T-cell (primary cell): ENCODE data around the gene LGALSL. TPM values are rescaled to one million over a fixed set of nuclear protein-coding genes. Genes with fewer than 3 reads are reported as not detected.

ENCODE experiments used
- ATAC-seq, 4 experiments: fragments of 200-7000 bp in 3 of 4; fragments of 150-1000 bp in 1 of 4; cut with Tn5 transposase; replicated peaks in 1 of 4; 1 replicate in 3 of 4; 2 replicates in 1 of 4; pipeline ENCODE4 v1.10.0; 2021; ENCODE audit warnings: moderate library complexity in 3 of 4, mild to moderate bottlenecking in 2 of 4, moderate number of reproducible peaks in 1 of 4
- CTCF ChIA-PET, 2 donors: fragments of 300-600 bp; sonication (Branson Sonifier 250); formaldehyde crosslinking; loops; one replicate each; lab custom pipeline; 2022; ENCODE audit warnings: antibody characterized with exemption in 2 of 2; lab: Charles Lee
- POLR2A ChIA-PET, 2 donors: fragments of 300-600 bp; sonication (Branson Sonifier 250); formaldehyde crosslinking; loops; one replicate each; lab custom pipeline; 2022; ENCODE audit warnings: antibody characterized with exemption in 2 of 2; lab: Charles Lee
- DNase-seq, 35 experiments: peaks; one replicate each; pipeline versions ENCODE4 v3.0.0 to v3.0.0-alpha.2; 2013 to 2023
- H3K27ac ChIP-seq: one replicate; pipeline ENCODE4 v1.5.1; 2013; ENCODE audit warnings: low read length
- H3K27me3 ChIP-seq, 2 experiments: replicated peaks in 1 of 2; 1 replicate in 1 of 2; 2 replicates in 1 of 2; pipeline versions ENCODE4 v1.6.1 to v1.7.0; 2013; ENCODE audit warnings: low read length in 1 of 2, mixed read lengths in 1 of 2; ENCODE audit not compliant: control insufficient read depth in 2 of 2, insufficient read depth in 2 of 2; ENCODE audit errors: extremely low read depth in 1 of 2
- H3K36me3 ChIP-seq, 2 donors: 1 replicate in 1 of 2; 2 replicates in 1 of 2; pipeline versions ENCODE4 v1.6.1 to v1.7.0; 2013; ENCODE audit warnings: low read length in 1 of 2; ENCODE audit not compliant: control insufficient read depth in 2 of 2, insufficient read depth in 1 of 2; ENCODE audit errors: extremely low read depth in 1 of 2
- H3K4me1 ChIP-seq, 2 experiments: 1 replicate in 1 of 2; 2 replicates in 1 of 2; pipeline versions ENCODE4 v1.6.1 to v1.7.0; 2013; ENCODE audit warnings: low read length in 2 of 2, mixed read lengths in 1 of 2; ENCODE audit not compliant: insufficient read depth in 2 of 2, control insufficient read depth in 1 of 2; ENCODE audit errors: extremely low read depth in 1 of 2
- H3K4me3 ChIP-seq, 2 donors: 1 replicate in 1 of 2; 2 replicates in 1 of 2; pipeline versions ENCODE4 v1.5.1 to v1.7.0; 2013; ENCODE audit warnings: mild to moderate bottlenecking in 2 of 2, low read length in 1 of 2, moderate library complexity in 1 of 2; ENCODE audit not compliant: control insufficient read depth in 1 of 2; ENCODE audit errors: extremely low read depth in 1 of 2
- H3K9me3 ChIP-seq: 2 replicates; pipeline ENCODE4 v1.7.0; 2013
- H3K27ac Mint-ChIP-seq, 2 donors: one replicate each; pipeline ENCODE4 v1.8.0; 2020 to 2021; ENCODE audit warnings: mild to moderate bottlenecking in 2 of 2, mixed read lengths in 2 of 2
- H3K27me3 Mint-ChIP-seq, 2 donors: one replicate each; pipeline ENCODE4 v1.8.0; 2021 to 2022; ENCODE audit warnings: mixed read lengths in 2 of 2
- H3K36me3 Mint-ChIP-seq: one replicate; pipeline ENCODE4 v1.8.0; 2021; ENCODE audit warnings: mixed read lengths
- H3K4me1 Mint-ChIP-seq, 3 donors: one replicate each; pipeline ENCODE4 v1.8.0; 2020 to 2022; ENCODE audit warnings: mixed read lengths in 3 of 3, mild to moderate bottlenecking in 1 of 3
- H3K4me3 Mint-ChIP-seq, 3 donors: one replicate each; pipeline ENCODE4 v1.8.0; 2020 to 2022; ENCODE audit warnings: mild to moderate bottlenecking in 3 of 3, mixed read lengths in 3 of 3, moderate library complexity in 3 of 3
- H3K9me3 Mint-ChIP-seq, 3 donors: one replicate each; pipeline ENCODE4 v1.8.0; 2020 to 2022; ENCODE audit warnings: mixed read lengths in 3 of 3
- WGBS: methylation state at CpG from one replicate; pipeline ENCODE4 v1.1.5; 2013; ENCODE audit warnings: missing lambda C conversion rate; ENCODE audit not compliant: insufficient coverage; 5-methylcytosine and 5-hydroxymethylcytosine counted together
- total RNA-seq, 35 experiments: library from RNA in 6 of 35; stranded (reverse) in 6 of 35; fragments of 120-200 nt in 1 of 35; gene quantifications; one replicate each; pipeline versions ENCODE4 v1.2.1 to v1.2.4 and lab custom pipeline; 2013 to 2026

The LGALSL gene
- total RNA-seq, 5 donors from 2014 or later (not counting 1 experiment from before 2014, with no cell fraction given): 0.21 to 1.0 (median 0.57) TPM

DNA sequence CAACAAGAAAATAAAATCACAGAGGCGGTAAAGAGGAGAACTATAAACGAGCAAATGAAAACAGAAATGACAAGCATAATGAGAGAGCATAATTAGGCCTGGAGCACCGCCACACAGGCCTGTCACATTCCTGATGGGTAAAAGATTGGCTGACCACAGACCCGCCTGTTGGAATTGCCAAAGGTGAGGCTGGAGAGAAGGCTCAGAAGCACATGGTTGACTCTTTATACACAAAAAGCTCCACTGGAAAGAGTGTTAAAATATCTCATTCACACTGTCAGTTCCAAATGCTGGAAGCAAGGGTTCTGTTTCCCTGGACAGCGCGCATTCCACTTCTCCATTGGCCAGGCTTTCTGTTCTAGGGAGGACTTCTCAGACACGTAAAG is 5.9 kb upstream of the LGALSL start:
- Histone ChIP-seq H3K27ac (no peak overlapping the region), H3K4me1 (no peaks in the 10 kb centered on the region), H3K4me3 (no peak overlapping the region), H3K36me3 (no peaks in the 10 kb centered on the region), H3K9me3 (no peaks in the 10 kb centered on the region), H3K27me3 (peaks cover 0 to 6% of the 10 kb centered on the region in 2 experiments)
- DNase-seq (no peak), ATAC-seq (no peak)
- H3K9me3 Mint-ChIP-seq: no peaks in the 10 kb centered on the region
- 78% methylated on average over 3 of the region's 7 CpGs for WGBS
- POLR2A ChIA-PET: no interaction called here
- CTCF ChIA-PET: interaction anchor here in 1 of 2 donors (0.6 kb wide), 2 partner anchors 32 to 74 kb away, joined by 3 to 4 read pairs; no protein-coding TSS in a partner anchor
- no peaks in the 10 kb centered on the region for H3K36me3 Mint-ChIP-seq
- H3K27ac Mint-ChIP-seq: no peak overlapping the region
- H3K27me3 Mint-ChIP-seq: peaks cover 11 to 16% of the 10 kb centered on the region in 2 donors
- no peak overlapping the region for H3K4me3 Mint-ChIP-seq
- no peaks in the 10 kb centered on the region for H3K4me1 Mint-ChIP-seq

DNA sequence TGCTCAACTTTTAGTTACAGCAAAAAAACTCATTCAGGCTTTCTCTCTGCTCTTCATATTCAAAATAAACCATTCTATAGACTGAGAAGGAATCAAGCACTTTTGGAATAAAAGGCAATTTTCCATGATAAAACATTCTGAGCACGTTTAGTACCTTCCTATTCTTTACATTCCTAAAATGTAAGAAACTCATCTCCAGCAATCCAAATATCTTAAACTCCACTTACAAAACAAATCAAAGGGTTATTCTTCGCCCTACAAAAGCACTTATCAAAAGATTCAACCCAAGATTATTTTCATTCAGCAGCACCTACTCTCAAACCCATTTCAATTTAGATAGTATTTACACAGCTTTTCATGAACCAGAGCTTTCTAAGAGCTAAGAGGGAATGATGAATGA is 2.9 kb upstream of the LGALSL start:
- DNase-seq (no peak), ATAC-seq (no peak)
- ChIA-PET POLR2A (interaction anchor here in 1 of 2 donors (0.6 kb wide), 1 partner anchor 395 kb away, joined by 3 read pairs; no protein-coding TSS in a partner anchor), CTCF (interaction anchor here in 1 of 2 donors (1.0 kb wide), 1 partner anchor 121 kb away, joined by 3 read pairs; no protein-coding TSS in a partner anchor)
- Mint-ChIP-seq H3K27ac (no peak overlapping the region), H3K4me1 (peaks cover 5 to 10% (median 9%) of the 10 kb centered on the region in 3 donors), H3K36me3 (no peaks in the 10 kb centered on the region), H3K9me3 (no peaks in the 10 kb centered on the region), H3K27me3 (peaks cover 3 to 6% of the 10 kb centered on the region in 2 donors), H3K4me3 (no peak overlapping the region)
- no peak overlapping the region for H3K4me3 ChIP-seq
- no peaks in the 10 kb centered on the region for H3K36me3 ChIP-seq
- no peak overlapping the region for H3K27ac ChIP-seq
- 57% methylated on average over 1 of the region's 2 CpGs for WGBS
- H3K4me1 ChIP-seq: peaks cover 0 to 11% of the 10 kb centered on the region in 2 experiments
- H3K27me3 ChIP-seq: peaks cover 0 to 9% of the 10 kb centered on the region in 2 experiments
- no peaks in the 10 kb centered on the region for H3K9me3 ChIP-seq

DNA sequence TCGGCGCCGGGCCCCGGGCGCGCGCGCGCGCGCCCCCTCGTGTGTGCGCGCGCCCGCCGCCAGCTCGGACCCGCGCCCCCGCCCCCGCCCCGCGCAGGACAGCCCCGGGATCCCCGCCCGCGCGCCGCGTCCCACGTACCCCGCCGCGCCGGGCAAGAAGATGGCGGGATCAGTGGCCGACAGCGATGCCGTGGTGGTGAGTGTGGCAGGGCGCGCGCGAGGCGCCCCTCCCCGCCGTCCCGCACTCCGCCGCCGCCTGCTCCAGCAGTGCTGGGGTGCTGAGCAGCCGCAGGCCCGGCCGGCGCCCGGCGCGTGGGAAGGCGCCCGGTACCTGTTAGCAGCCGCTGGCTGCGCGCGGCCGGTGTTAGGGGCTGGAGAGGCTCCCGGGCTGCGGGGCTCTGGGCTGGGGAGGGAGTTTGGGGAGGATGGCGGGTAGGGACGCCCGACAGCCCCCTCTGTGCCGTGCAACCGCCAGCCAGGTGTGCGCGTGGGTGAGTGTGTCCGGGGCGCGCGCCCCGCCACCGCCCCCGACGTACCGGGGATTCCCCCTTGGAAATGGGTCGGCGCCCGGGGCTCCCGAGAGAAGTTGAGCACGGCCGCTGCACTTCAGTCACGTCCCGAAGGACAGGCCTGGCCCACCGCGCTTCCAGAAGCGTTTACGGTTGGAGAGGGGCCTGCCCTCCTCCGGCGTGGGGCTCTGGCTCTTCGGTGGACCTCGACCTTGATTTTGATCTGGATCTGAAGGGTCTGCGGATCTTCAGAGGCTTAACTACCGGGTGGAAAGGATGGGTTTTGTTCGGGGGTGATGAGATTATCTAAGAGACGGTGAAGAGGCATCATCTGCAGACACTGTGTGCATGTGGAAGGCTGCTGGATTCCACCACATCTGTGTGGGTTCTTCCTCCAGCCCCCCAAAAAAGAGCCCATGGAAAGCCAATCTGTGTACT is 697 bp downstream of the LGALSL start:
- Histone ChIP-seq H3K27ac (no peak overlapping the region), H3K9me3 (no peaks in the 10 kb centered on the region), H3K4me1 (peaks cover 0 to 11% of the 10 kb centered on the region in 2 experiments), H3K4me3 (peak overlapping the region; percentile 30 to 70), H3K27me3 (peaks cover 0 to 12% of the 10 kb centered on the region in 2 experiments), H3K36me3 (no peaks in the 10 kb centered on the region)
- DNase-seq: peak in 33 of 35 experiments; percentile 4 to 57 (median 30)
- Mint-ChIP-seq H3K9me3 (no peaks in the 10 kb centered on the region), H3K27me3 (peaks cover 3 to 6% of the 10 kb centered on the region in 2 donors), H3K4me3 (peak overlapping the region; percentile 74 to 80 (median 79)), H3K36me3 (no peaks in the 10 kb centered on the region), H3K4me1 (peaks cover 5 to 10% (median 9%) of the 10 kb centered on the region in 3 donors), H3K27ac (no peak overlapping the region)
- 6% methylated on average over 95 of the region's 103 CpGs for WGBS
- peak; percentile 78 to 89 (median 80) for ATAC-seq
- POLR2A ChIA-PET: interaction anchor here in 1 of 2 donors (0.6 kb wide), 1 partner anchor 71 kb away, joined by 4 read pairs; no protein-coding TSS in a partner anchor
- CTCF ChIA-PET: no interaction called here

- DNase-seq (no peak), ATAC-seq (no peak)
- WGBS: 80% methylated on average over 1 of the region's 2 CpGs
- no peak overlapping the region for H3K27ac Mint-ChIP-seq
- Histone ChIP-seq H3K9me3 (no peaks in the 10 kb centered on the region), H3K4me3 (no peak overlapping the region), H3K4me1 (peaks cover 0 to 11% of the 10 kb centered on the region in 2 experiments), H3K27ac (no peak overlapping the region), H3K27me3 (peaks cover 0 to 12% of the 10 kb centered on the region in 2 experiments), H3K36me3 (no peaks in the 10 kb centered on the region)
- H3K36me3 Mint-ChIP-seq: no peaks in the 10 kb centered on the region
- H3K9me3 Mint-ChIP-seq: no peaks in the 10 kb centered on the region
- H3K4me3 Mint-ChIP-seq: peak overlapping the region; percentile 74 to 80 (median 79)
- CTCF ChIA-PET: interaction anchor here in 1 of 2 donors (0.7 kb wide), 1 partner anchor 387 kb away, joined by 4 read pairs; no protein-coding TSS in a partner anchor
- peaks cover 3 to 6% of the 10 kb centered on the region in 2 donors for H3K27me3 Mint-ChIP-seq
- POLR2A ChIA-PET: no interaction called here
- peaks cover 5 to 10% (median 9%) of the 10 kb centered on the region in 3 donors for H3K4me1 Mint-ChIP-seq
Observed at GRCh38 chr2:64455545-64455944, 1.6 kb downstream of the LGALSL start.

GRCh38 chr2:64456293-64456692 is 2.3 kb downstream of the LGALSL start:
- H3K4me3 Mint-ChIP-seq: peak overlapping the region in 1 of 3 donors; percentile 21
- ChIA-PET CTCF (interaction anchor here in 1 of 2 donors (0.7 kb wide), 1 partner anchor 386 kb away, joined by 4 read pairs; no protein-coding TSS in a partner anchor), POLR2A (no interaction called here)
- Histone ChIP-seq H3K27me3 (peaks cover 0 to 12% of the 10 kb centered on the region in 2 experiments), H3K9me3 (no peaks in the 10 kb centered on the region), H3K27ac (no peak overlapping the region), H3K4me1 (peaks cover 0 to 11% of the 10 kb centered on the region in 2 experiments), H3K36me3 (no peaks in the 10 kb centered on the region), H3K4me3 (no peak overlapping the region)
- no peaks in the 10 kb centered on the region for H3K9me3 Mint-ChIP-seq
- no peak for ATAC-seq
- H3K27me3 Mint-ChIP-seq: peaks cover 3 to 5% of the 10 kb centered on the region in 2 donors
- H3K36me3 Mint-ChIP-seq: no peaks in the 10 kb centered on the region
- no peak for DNase-seq
- no peak overlapping the region for H3K27ac Mint-ChIP-seq
- WGBS: 96% methylated on average over 3 of the region's 6 CpGs
- H3K4me1 Mint-ChIP-seq: peaks cover 5 to 10% (median 9%) of the 10 kb centered on the region in 3 donors

DNA sequence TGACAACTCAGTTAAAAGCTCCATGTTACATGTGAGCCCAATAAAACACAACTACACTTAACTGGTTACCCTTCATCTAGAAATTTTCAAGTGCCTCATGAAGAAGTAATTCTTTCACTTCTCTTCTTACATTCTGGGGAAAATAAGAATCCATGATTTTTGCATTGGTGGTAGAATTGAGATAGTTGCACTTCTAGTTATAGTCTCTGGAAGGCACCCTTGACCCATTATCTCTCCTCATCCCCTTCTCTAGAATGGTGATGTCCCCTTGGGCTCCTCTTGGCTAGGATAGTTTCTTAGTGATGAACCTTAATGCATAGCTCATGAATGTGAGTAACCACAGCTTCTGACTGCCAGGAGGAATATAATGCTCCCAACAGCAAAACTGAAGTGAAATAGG is 3.6 kb downstream of the LGALSL start:
- ChIA-PET POLR2A (no interaction called here), CTCF (no interaction called here)
- H3K27ac ChIP-seq: no peak overlapping the region
- H3K4me1 ChIP-seq: peaks cover 0 to 11% of the 10 kb centered on the region in 2 experiments
- no peaks in the 10 kb centered on the region for H3K36me3 ChIP-seq
- Mint-ChIP-seq H3K4me3 (no peak overlapping the region), H3K27ac (no peak overlapping the region), H3K27me3 (peaks cover 0 to 3% of the 10 kb centered on the region in 2 donors), H3K9me3 (no peaks in the 10 kb centered on the region), H3K4me1 (peaks cover 5 to 10% (median 9%) of the 10 kb centered on the region in 3 donors), H3K36me3 (no peaks in the 10 kb centered on the region)
- no peaks in the 10 kb centered on the region for H3K9me3 ChIP-seq
- H3K4me3 ChIP-seq: no peak overlapping the region
- DNase-seq (no peak), ATAC-seq (no peak)
- H3K27me3 ChIP-seq: peaks cover 0 to 12% of the 10 kb centered on the region in 2 experiments
